SK-N-SH (cell line): ENCODE data around the gene SERPINA12.

Experiments used
- CTCF ChIP-seq: fragments of 200-600 bp; sonication (generic); IDR thresholded peaks from 2 replicates; pipeline ENCODE4 v1.6.1; 2017; ENCODE audit warnings: antibody characterized with exemption, mild to moderate bottlenecking, moderate library complexity
- EZH2phosphoT487 ChIP-seq: fragments of 200-600 bp; sonication (generic); IDR thresholded peaks from 2 replicates; pipeline ENCODE4 v1.6.1; 2017; ENCODE audit warnings: low read depth, mixed run types, mild to moderate bottlenecking, antibody characterized with exemption, moderate library complexity, borderline replicate concordance
- GABPA ChIP-seq: IDR thresholded peaks from 2 replicates; pipeline ENCODE4 v1.4.0; 2012; ENCODE audit warnings: low read depth, mild to moderate bottlenecking
- MEF2A ChIP-seq: IDR thresholded peaks from 2 replicates; pipeline ENCODE4 v1.4.0; 2012; ENCODE audit warnings: low read depth, borderline replicate concordance
- POLR2AphosphoS5 ChIP-seq: IDR thresholded peaks from 2 replicates; pipeline ENCODE4 v1.6.1; 2012; ENCODE audit warnings: low read depth, low read length
- TAF1 ChIP-seq: IDR thresholded peaks from 2 replicates; pipeline ENCODE4 v1.6.1; 2012; ENCODE audit warnings: low read depth, mild to moderate bottlenecking, low read length, moderate library complexity, borderline replicate concordance

GRCh38 chr14:94535506-94535905 is 26.2 kb upstream of the SERPINA12 start:
- TF ChIP-seq MEF2A (no peak), CTCF (no peak), POLR2AphosphoS5 (no peak), TAF1 (no peak), GABPA (no peak), EZH2phosphoT487 (no peak)
